Measurements from ENCODE around the gene GDF7. TPM values are rescaled to one million over a fixed set of nuclear protein-coding genes. Genes with fewer than 3 reads are reported as not detected.

GDF7 gene
- polyA plus RNA-seq, 1 of the 3 experiments (the other 2 are of a cell fraction), result 0.02 TPM

DNA sequence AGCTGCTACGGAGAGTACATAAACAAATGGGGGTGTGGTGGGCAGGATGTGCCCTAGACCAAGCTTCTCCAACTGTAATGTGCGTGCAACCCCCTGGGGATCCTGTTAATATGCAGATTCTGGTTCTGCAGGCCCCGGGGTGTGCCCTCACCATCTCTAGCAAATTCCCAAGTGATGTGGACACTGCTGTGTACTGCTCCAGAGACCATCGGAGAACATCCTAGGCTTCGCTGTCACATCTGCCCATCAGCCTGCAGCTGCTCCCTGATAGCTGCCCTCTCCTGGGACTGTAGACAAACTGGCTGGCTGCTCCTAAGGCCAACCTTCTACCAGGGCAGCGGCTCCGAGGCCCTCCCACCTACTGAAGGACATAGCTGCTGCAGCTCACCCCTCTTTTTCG lies 19.2 kb upstream of the GDF7 start:
- Histone ChIP-seq H3K27ac (ENCODE audit: low read depth in 2 of 2, low read length in 1 of 2) (no peak overlapping the region), H3K4me1 (ENCODE audit: control insufficient read depth in 1 of 2, insufficient read depth in 2 of 2, low read depth in 1 of 2, low read length in 1 of 2) (peaks cover 13 to 18% of the 10 kb centered on the region in 2 experiments; a peak in 2 of 4 replicates), H2AFZ (ENCODE audit: low read depth) (no peak overlapping the region), H3K4me3 (ENCODE audit: low read depth in 2 of 2, low read length in 1 of 2) (no peak overlapping the region), H3K79me2 (ENCODE audit: insufficient read depth) (no peaks in the 10 kb centered on the region), H3F3A (replicated peaks; ENCODE audit: insufficient read depth) (peaks cover 4% of the 10 kb centered on the region), H3K4me2 (no peak overlapping the region), H3K9ac (no peak overlapping the region), H4K20me1 (ENCODE audit: insufficient read depth) (no peaks in the 10 kb centered on the region), H3K9me2 (no peaks in the 10 kb centered on the region), H3K9me3 (no peaks in the 10 kb centered on the region), H3K36me3 (replicated peaks in 1 of 2; ENCODE audit: control insufficient read depth in 1 of 2, insufficient read depth in 2 of 2, low read length in 1 of 2) (peaks cover 0 to 10% of the 10 kb centered on the region in 2 experiments), H3K27me3 (ENCODE audit: insufficient read depth) (no peaks in the 10 kb centered on the region)
- 88% methylated on average over 7 of the region's 8 CpGs for WGBS (ENCODE audit: low lambda C conversion rate)
- POLR2A ChIA-PET, result interaction anchor here (5.9 kb wide), 1 partner anchor 200 kb away, joined by 40 read pairs; the partner anchor contains the start of gene RHOB
- CTCF ChIA-PET, result interaction anchor here (1.0 to 10.9 kb wide), 8 partner anchors 14 to 270 kb away, joined by 3 to 156 read pairs (median 26); partner anchors contain the start of gene RHOB
- no peak for DNase-seq
- TF ChIP-seq, protein P1, sequence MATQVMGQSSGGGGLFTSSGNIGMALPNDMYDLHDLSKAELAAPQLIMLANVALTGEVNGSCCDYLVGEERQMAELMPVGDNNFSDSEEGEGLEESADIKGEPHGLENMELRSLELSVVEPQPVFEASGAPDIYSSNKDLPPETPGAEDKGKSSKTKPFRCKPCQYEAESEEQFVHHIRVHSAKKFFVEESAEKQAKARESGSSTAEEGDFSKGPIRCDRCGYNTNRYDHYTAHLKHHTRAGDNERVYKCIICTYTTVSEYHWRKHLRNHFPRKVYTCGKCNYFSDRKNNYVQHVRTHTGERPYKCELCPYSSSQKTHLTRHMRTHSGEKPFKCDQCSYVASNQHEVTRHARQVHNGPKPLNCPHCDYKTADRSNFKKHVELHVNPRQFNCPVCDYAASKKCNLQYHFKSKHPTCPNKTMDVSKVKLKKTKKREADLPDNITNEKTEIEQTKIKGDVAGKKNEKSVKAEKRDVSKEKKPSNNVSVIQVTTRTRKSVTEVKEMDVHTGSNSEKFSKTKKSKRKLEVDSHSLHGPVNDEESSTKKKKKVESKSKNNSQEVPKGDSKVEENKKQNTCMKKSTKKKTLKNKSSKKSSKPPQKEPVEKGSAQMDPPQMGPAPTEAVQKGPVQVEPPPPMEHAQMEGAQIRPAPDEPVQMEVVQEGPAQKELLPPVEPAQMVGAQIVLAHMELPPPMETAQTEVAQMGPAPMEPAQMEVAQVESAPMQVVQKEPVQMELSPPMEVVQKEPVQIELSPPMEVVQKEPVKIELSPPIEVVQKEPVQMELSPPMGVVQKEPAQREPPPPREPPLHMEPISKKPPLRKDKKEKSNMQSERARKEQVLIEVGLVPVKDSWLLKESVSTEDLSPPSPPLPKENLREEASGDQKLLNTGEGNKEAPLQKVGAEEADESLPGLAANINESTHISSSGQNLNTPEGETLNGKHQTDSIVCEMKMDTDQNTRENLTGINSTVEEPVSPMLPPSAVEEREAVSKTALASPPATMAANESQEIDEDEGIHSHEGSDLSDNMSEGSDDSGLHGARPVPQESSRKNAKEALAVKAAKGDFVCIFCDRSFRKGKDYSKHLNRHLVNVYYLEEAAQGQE (IDR thresholded peaks at IDR 0.05; ENCODE audit: low read depth, low read length), result no peak
- no peak for TF ChIP-seq RAD21 (IDR thresholded peaks at IDR 0.05; ENCODE audit: low read length)
- TF ChIP-seq TCF12 (IDR thresholded peaks at IDR 0.05), result no peak
- no peak for TF ChIP-seq POLR2AphosphoS5 (IDR thresholded peaks at IDR 0.05; ENCODE audit: low read depth, low read length)

DNA sequence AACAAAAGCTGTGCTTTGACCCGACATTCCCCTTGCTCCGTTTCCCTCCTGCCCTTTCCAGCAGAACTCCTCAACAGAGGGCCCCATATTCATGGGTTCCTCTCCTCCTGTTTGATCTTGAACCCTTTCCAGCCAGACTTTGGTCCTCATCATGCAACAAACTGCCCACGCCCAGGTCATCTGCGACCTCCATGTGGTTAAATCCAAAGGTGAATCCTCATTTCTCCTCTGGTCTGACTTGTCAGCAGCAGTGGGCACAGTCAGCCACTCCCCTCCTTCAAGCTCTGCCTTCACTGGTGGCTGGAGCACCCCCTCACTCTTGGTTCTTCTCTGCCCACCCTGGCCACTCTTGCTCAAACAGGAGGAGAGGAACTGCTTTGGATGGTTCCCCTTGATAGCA lies 18.7 kb upstream of the GDF7 start:
- H3K4me2 ChIP-seq, result no peak overlapping the region
- H3K9me2 ChIP-seq, result no peaks in the 10 kb centered on the region
- POLR2A ChIA-PET, result interaction anchor here (5.9 kb wide), 1 partner anchor 201 kb away, joined by 40 read pairs; the partner anchor contains the start of gene RHOB
- peaks cover 4% of the 10 kb centered on the region for H3F3A ChIP-seq (replicated peaks; ENCODE audit: insufficient read depth)
- H3K9ac ChIP-seq, result no peak overlapping the region
- H3K79me2 ChIP-seq (ENCODE audit: insufficient read depth), result no peaks in the 10 kb centered on the region
- H3K27me3 ChIP-seq (ENCODE audit: insufficient read depth), result no peaks in the 10 kb centered on the region
- peaks cover 0 to 7% of the 10 kb centered on the region in 2 experiments for H3K36me3 ChIP-seq (replicated peaks in 1 of 2; ENCODE audit: control insufficient read depth in 1 of 2, insufficient read depth in 2 of 2, low read length in 1 of 2)
- CTCF ChIA-PET, result interaction anchor here (0.9 to 10.9 kb wide), 12 partner anchors 6 to 321 kb away, joined by 3 to 156 read pairs (median 26); no protein-coding TSS in a partner anchor
- no peak for DNase-seq
- peaks cover 13 to 18% of the 10 kb centered on the region in 2 experiments; a peak in 2 of 4 replicates for H3K4me1 ChIP-seq (ENCODE audit: control insufficient read depth in 1 of 2, insufficient read depth in 2 of 2, low read depth in 1 of 2, low read length in 1 of 2)
- TF ChIP-seq MEF2A (IDR thresholded peaks at IDR 0.05; ENCODE audit: borderline replicate concordance, low read depth) (no peak), YY1 (IDR thresholded peaks at IDR 0.05; ENCODE audit: low read depth) (no peak), GABPA (IDR thresholded peaks at IDR 0.05; ENCODE audit: low read depth) (no peak), EZH2phosphoT487 (IDR thresholded peaks at IDR 0.05; ENCODE audit: borderline replicate concordance, low read depth) (no peak), RAD21 (IDR thresholded peaks at IDR 0.05; ENCODE audit: low read length) (no peak), RCOR1 (IDR thresholded peaks at IDR 0.05; ENCODE audit: low read length) (no peak)
- TF ChIP-seq, protein P2, sequence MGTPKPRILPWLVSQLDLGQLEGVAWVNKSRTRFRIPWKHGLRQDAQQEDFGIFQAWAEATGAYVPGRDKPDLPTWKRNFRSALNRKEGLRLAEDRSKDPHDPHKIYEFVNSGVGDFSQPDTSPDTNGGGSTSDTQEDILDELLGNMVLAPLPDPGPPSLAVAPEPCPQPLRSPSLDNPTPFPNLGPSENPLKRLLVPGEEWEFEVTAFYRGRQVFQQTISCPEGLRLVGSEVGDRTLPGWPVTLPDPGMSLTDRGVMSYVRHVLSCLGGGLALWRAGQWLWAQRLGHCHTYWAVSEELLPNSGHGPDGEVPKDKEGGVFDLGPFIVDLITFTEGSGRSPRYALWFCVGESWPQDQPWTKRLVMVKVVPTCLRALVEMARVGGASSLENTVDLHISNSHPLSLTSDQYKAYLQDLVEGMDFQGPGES (IDR thresholded peaks at IDR 0.05; ENCODE audit: low read depth, low read length), result no peak
- TF ChIP-seq, protein P3, sequence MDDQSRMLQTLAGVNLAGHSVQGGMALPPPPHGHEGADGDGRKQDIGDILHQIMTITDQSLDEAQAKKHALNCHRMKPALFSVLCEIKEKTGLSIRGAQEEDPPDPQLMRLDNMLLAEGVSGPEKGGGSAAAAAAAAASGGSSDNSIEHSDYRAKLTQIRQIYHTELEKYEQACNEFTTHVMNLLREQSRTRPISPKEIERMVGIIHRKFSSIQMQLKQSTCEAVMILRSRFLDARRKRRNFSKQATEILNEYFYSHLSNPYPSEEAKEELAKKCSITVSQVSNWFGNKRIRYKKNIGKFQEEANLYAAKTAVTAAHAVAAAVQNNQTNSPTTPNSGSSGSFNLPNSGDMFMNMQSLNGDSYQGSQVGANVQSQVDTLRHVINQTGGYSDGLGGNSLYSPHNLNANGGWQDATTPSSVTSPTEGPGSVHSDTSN (IDR thresholded peaks at IDR 0.05), result no peak
- no peak overlapping the region for H3K27ac ChIP-seq (ENCODE audit: low read depth in 2 of 2, low read length in 1 of 2)
- H4K20me1 ChIP-seq (ENCODE audit: insufficient read depth), result no peaks in the 10 kb centered on the region
- no peaks in the 10 kb centered on the region for H3K9me3 ChIP-seq
- 97% methylated on average over 4 of the region's 4 CpGs for WGBS (ENCODE audit: low lambda C conversion rate)
- no peak overlapping the region for H3K4me3 ChIP-seq (ENCODE audit: low read depth in 2 of 2, low read length in 1 of 2)
- H2AFZ ChIP-seq (ENCODE audit: low read depth), result no peak overlapping the region
